ENCODE data around the gene ACADS.
A peak's percentile ranks its signal among the peaks of the same experiment; 100 is the strongest.

GRCh38 chr12:120698665-120699064 is 27.0 kb upstream of the ACADS start:
- TF ChIP-seq CTCF (IDR thresholded peaks at IDR 0.05) (no peak), POLR2A (IDR thresholded peaks at IDR 0.05) (no peak), EP300 (IDR thresholded peaks at IDR 0.05) (no peak), POLR2AphosphoS5 (IDR thresholded peaks at IDR 0.05) (peak in 1 of 2 donors; percentile 10)

Measured in upper lobe of left lung (tissue), 4 donors.